HEK293 (cell line): ENCODE results near the gene CYP11A1.

Experiments used
- CTCF ChIA-PET: fragments of 350-600 bp; formaldehyde crosslinking; extraction: SDS; loops from one replicate; lab custom pipeline; 2021; ENCODE audit warnings: antibody characterized with exemption; lab: Yijun Ruan, JAX
- POLR2A ChIA-PET: fragments of 300-600 bp; formaldehyde crosslinking; extraction: SDS; loops from one replicate; lab custom pipeline; 2020; ENCODE audit warnings: antibody characterized with exemption, inconsistent platforms; lab: Yijun Ruan, JAX
- H3K27ac ChIP-seq: fragments of 200-500 bp; sonication (Bioruptor generic); 2 replicates; pipeline ENCODE4 v1.5.1; 2014; ENCODE audit warnings: low read depth, low read length, control low read depth, inconsistent platforms; ENCODE audit errors: extremely low read depth
- H3K36me3 ChIP-seq, 2 experiments: fragments of 200-500 bp in 1 of 2; sonication (Bioruptor generic) in 1 of 2; 1 replicate in 1 of 2; 2 replicates in 1 of 2; pipeline ENCODE4 v1.5.1; 2014 to 2017; ENCODE audit warnings: inconsistent platforms in 2 of 2, low read length in 2 of 2; ENCODE audit not compliant: control insufficient read depth in 2 of 2, insufficient read depth in 1 of 2
- H3K4me1 ChIP-seq: fragments of 200-500 bp; sonication (Bioruptor generic); 2 replicates; pipeline ENCODE4 v1.5.1; 2014; ENCODE audit warnings: mild to moderate bottlenecking, low read length, inconsistent platforms; ENCODE audit not compliant: control insufficient read depth, insufficient read depth
- H3K4me3 ChIP-seq: 2 replicates; pipeline ENCODE4 v1.5.1; 2011; ENCODE audit warnings: low read depth, mild to moderate bottlenecking, control low read depth, low read length, moderate library complexity
- H3K9me3 ChIP-seq: fragments of 200-500 bp; sonication (Bioruptor generic); 2 replicates; pipeline ENCODE4 v1.5.1; 2014; ENCODE audit warnings: low read depth, low read length, inconsistent platforms; ENCODE audit not compliant: control insufficient read depth, insufficient read depth
- AEBP2 ChIP-seq: fragments of 450-650 bp; formaldehyde crosslinking; IDR thresholded peaks from 2 replicates; pipeline ENCODE4 v1.5.1; 2016; ENCODE audit warnings: missing biosample characterization, missing genetic modification characterization, borderline replicate concordance
- CTCF ChIP-seq: fragments of 450-650 bp; formaldehyde crosslinking; IDR thresholded peaks from 2 replicates; pipeline ENCODE4 v1.5.1; 2016; ENCODE audit warnings: missing biosample characterization, missing genetic modification characterization
- EGR2 ChIP-seq: fragments of 450-650 bp; formaldehyde crosslinking; IDR thresholded peaks from 2 replicates; pipeline ENCODE4 v1.5.1; 2016; ENCODE audit warnings: low read depth, missing biosample characterization, missing genetic modification characterization
- HOXA7 ChIP-seq: sonication (generic); formaldehyde crosslinking; IDR thresholded peaks from 2 replicates; pipeline ENCODE4 v1.8.1; 2022; ENCODE audit warnings: missing genetic modification reagents, borderline replicate concordance
- PBX3 ChIP-seq: sonication (generic); formaldehyde crosslinking; IDR thresholded peaks from 2 replicates; pipeline ENCODE4 v1.8.1; 2022; ENCODE audit warnings: mild to moderate bottlenecking, moderate library complexity, missing genetic modification reagents
- SP3 ChIP-seq: fragments of 450-650 bp; formaldehyde crosslinking; IDR thresholded peaks from 2 replicates; pipeline ENCODE4 v1.5.1; 2016; ENCODE audit warnings: missing biosample characterization, missing genetic modification characterization
- ZFHX2 ChIP-seq: fragments of 450-650 bp; formaldehyde crosslinking; conservative IDR thresholded peaks from 2 replicates; pipeline ENCODE4 v1.5.1; 2016; ENCODE audit warnings: missing biosample characterization, missing genetic modification characterization
- ZNF184 ChIP-seq: fragments of 450-650 bp; IDR thresholded peaks from 2 replicates; pipeline ENCODE4 v1.5.1; 2018; ENCODE audit warnings: missing biosample characterization, mild to moderate bottlenecking, missing genetic modification characterization
- ZNF292 ChIP-seq: fragments of 450-650 bp; formaldehyde crosslinking; IDR thresholded peaks from 2 replicates; pipeline ENCODE4 v1.5.1; 2016; ENCODE audit warnings: low read depth, missing biosample characterization, missing genetic modification characterization, borderline replicate concordance
- ZNF394 ChIP-seq: fragments of 450-650 bp; formaldehyde crosslinking; IDR thresholded peaks from 2 replicates; pipeline ENCODE4 v1.5.1; 2016; ENCODE audit warnings: missing biosample characterization, missing genetic modification characterization, mild to moderate bottlenecking, moderate library complexity, borderline replicate concordance
- ZNF488 ChIP-seq: fragments of 450-650 bp; formaldehyde crosslinking; IDR thresholded peaks from 2 replicates; pipeline ENCODE4 v1.5.1; 2016; ENCODE audit warnings: missing biosample characterization, missing genetic modification characterization
- ZNF513 ChIP-seq: fragments of 450-650 bp; IDR thresholded peaks from 2 replicates; pipeline ENCODE4 v1.5.1; 2018; ENCODE audit warnings: missing biosample characterization, missing genetic modification characterization
- ZNF555 ChIP-seq: fragments of 450-650 bp; formaldehyde crosslinking; conservative IDR thresholded peaks from 2 replicates; pipeline ENCODE4 v1.5.1; 2017; ENCODE audit warnings: missing biosample characterization, mild to moderate bottlenecking, missing genetic modification characterization, inconsistent platforms
- ZNF571 ChIP-seq: fragments of 450-650 bp; formaldehyde crosslinking; IDR thresholded peaks from 2 replicates; pipeline ENCODE4 v1.5.0; 2017; ENCODE audit warnings: missing biosample characterization, missing genetic modification characterization
- ZNF776 ChIP-seq: fragments of 450-650 bp; formaldehyde crosslinking; IDR thresholded peaks from 2 replicates; pipeline ENCODE4 v1.5.0; 2017; ENCODE audit warnings: missing biosample characterization, missing genetic modification characterization, borderline replicate concordance
- TF ChIP-seq, protein P1 (sequence below): fragments of 450-650 bp; formaldehyde crosslinking; IDR thresholded peaks from 2 replicates; pipeline ENCODE4 v1.5.1; 2016; ENCODE audit warnings: missing biosample characterization, missing genetic modification characterization

The CYP11A1 gene

DNA sequence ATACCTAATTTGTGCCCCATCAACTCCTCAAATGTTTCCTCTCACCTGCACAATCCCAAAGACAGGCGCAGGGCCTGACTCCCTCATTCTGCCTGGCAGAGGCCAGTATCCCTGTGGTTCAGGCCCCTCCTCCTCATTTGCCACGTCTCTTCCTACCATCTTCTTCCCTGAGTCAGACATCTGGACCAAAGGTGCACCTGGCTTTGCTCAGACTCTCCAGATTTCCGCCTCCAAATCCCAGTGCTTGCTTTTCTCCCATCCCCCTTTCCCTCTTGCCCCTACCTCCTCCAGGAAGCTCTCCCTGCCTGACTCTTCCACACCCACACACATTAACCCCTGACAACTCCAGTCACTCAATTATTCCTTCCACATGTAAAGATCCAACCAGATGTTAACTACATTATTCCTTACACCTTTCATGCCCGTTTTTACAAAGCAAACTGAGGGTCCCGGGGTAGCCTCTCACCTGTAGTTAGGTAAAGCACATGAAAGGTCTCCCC lies 46.7 kb upstream of the CYP11A1 start:
- Histone ChIP-seq H3K36me3 (no peaks in the 10 kb centered on the region), H3K27ac (no peak overlapping the region), H3K4me1 (no peaks in the 10 kb centered on the region), H3K9me3 (no peaks in the 10 kb centered on the region), H3K4me3 (no peak overlapping the region)
- POLR2A ChIA-PET = no interaction called here
- no peak for TF ChIP-seq ZNF184 (tag by site-specific recombination)
- TF ChIP-seq ZFHX2 = peak; percentile 77
- peak; percentile 94 for TF ChIP-seq EGR2 (tag by site-specific recombination)
- CTCF ChIA-PET = interaction anchor here (0.5 to 1.3 kb wide), 4 partner anchors 25 to 886 kb away, joined by 3 to 5 read pairs (median 4); no protein-coding TSS in a partner anchor

- Histone ChIP-seq H3K4me3 (no peak overlapping the region), H3K27ac (no peak overlapping the region), H3K9me3 (no peaks in the 10 kb centered on the region), H3K4me1 (no peaks in the 10 kb centered on the region), H3K36me3 (no peaks in the 10 kb centered on the region)
- ChIA-PET CTCF (interaction anchor here (0.6 to 1.9 kb wide), 5 partner anchors 14 to 208 kb away, joined by 3 to 8 read pairs (median 4); no protein-coding TSS in a partner anchor), POLR2A (no interaction called here)
- TF ChIP-seq CTCF (tag by site-specific recombination) (no peak), ZNF513 (no peak), HOXA7 (CRISPR knock-in tag) (no peak), ZNF394 (no peak), SP3 (tag by site-specific recombination) (no peak), ZNF776 (tag by site-specific recombination) (no peak), ZNF292 (no peak), PBX3 (CRISPR knock-in tag) (no peak), ZNF488 (tag by site-specific recombination) (no peak), ZNF571 (tag by site-specific recombination) (no peak), ZNF555 (no peak), AEBP2 (tag by site-specific recombination) (no peak)
- TF ChIP-seq, protein P1, sequence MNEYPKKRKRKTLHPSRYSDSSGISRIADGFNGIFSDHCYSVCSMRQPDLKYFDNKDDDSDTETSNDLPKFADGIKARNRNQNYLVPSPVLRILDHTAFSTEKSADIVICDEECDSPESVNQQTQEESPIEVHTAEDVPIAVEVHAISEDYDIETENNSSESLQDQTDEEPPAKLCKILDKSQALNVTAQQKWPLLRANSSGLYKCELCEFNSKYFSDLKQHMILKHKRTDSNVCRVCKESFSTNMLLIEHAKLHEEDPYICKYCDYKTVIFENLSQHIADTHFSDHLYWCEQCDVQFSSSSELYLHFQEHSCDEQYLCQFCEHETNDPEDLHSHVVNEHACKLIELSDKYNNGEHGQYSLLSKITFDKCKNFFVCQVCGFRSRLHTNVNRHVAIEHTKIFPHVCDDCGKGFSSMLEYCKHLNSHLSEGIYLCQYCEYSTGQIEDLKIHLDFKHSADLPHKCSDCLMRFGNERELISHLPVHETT (tag by site-specific recombination) = no peak
Observed at GRCh38 chr15:74413350-74414080, 46.1 kb upstream of the CYP11A1 start.
